Natural killer cell treated with Interleukin-12 subunit alpha and Interleukin-12 subunit beta and Interleukin-15 and Interleukin-18, amount 100 ng/mL, for 72 hours (primary cell): Measurements from ENCODE around the gene RPL18. TPM values are rescaled to one million over a fixed set of nuclear protein-coding genes. Genes with fewer than 3 reads are reported as not detected.
"Not testable (repeated sequence)": the region's sequence is repeated elsewhere in the genome, so short reads cannot be mapped to it uniquely, and the experiment has no call there.

ENCODE experiments used
- ATAC-seq, 2 donors: fragments of 150-1000 bp; cut with Tn5 transposase in 1 of 2; sonication (Bioruptor Pico), chemical (Tn5 transposase) in 1 of 2; 2 replicates each; pipeline ENCODE4 v1.10.0; 2021
- DNase-seq: peaks from one replicate; pipeline ENCODE4 v3.0.0; 2022; ENCODE audit warnings: low spot score
- H3K27ac Mint-ChIP-seq, 2 donors: 1 replicate in 1 of 2; 2 replicates in 1 of 2; pipeline ENCODE4 v1.8.0; 2022; ENCODE audit warnings: mixed read lengths in 2 of 2, mild to moderate bottlenecking in 1 of 2, moderate library complexity in 1 of 2
- H3K27me3 Mint-ChIP-seq, 2 donors: 1 replicate in 1 of 2; 2 replicates in 1 of 2; pipeline ENCODE4 v1.8.0; 2022; ENCODE audit warnings: mixed read lengths in 2 of 2
- H3K36me3 Mint-ChIP-seq: one replicate; pipeline ENCODE4 v1.8.0; 2022; ENCODE audit warnings: mixed read lengths
- H3K4me1 Mint-ChIP-seq, 2 donors: 1 replicate in 1 of 2; 2 replicates in 1 of 2; pipeline ENCODE4 v1.8.0; 2022; ENCODE audit warnings: low read depth in 2 of 2, mixed read lengths in 2 of 2, mild to moderate bottlenecking in 1 of 2
- H3K4me3 Mint-ChIP-seq: one replicate; pipeline ENCODE4 v1.8.0; 2022; ENCODE audit warnings: mixed read lengths
- H3K9me3 Mint-ChIP-seq: 2 replicates; pipeline ENCODE4 v1.8.0; 2022; ENCODE audit warnings: mixed read lengths
- total RNA-seq, 2 donors: library from RNA; stranded (reverse); gene quantifications; one replicate each; pipeline ENCODE4 v1.2.3, GENCODE V29; 2022

RPL18 gene
- total RNA-seq, 2 donors from 2014 or later: 1,029 to 1,552 TPM

GRCh38 chr19:48587387-48587786, 31.6 kb downstream of the RPL18 start:
- H3K36me3 Mint-ChIP-seq: no peaks in the 10 kb centered on the region
- no peak overlapping the region for H3K4me3 Mint-ChIP-seq
- DNase-seq (no peak), ATAC-seq (no peak)
- no peak overlapping the region for H3K27ac Mint-ChIP-seq
- H3K4me1 Mint-ChIP-seq: peaks cover 9 to 15% of the 10 kb centered on the region in 2 donors
- no peaks in the 10 kb centered on the region for H3K9me3 Mint-ChIP-seq
- H3K27me3 Mint-ChIP-seq: peaks cover 0 to 9% of the 10 kb centered on the region in 2 donors

GRCh38 chr19:48582168-48582567, 36.8 kb downstream of the RPL18 start:
- H3K36me3 Mint-ChIP-seq: no peaks in the 10 kb centered on the region
- H3K4me1 Mint-ChIP-seq: peaks cover 0 to 6% of the 10 kb centered on the region in 2 donors
- DNase-seq (no peak), ATAC-seq (no peak)
- peaks cover 0 to 6% of the 10 kb centered on the region in 2 donors for H3K27me3 Mint-ChIP-seq
- H3K27ac Mint-ChIP-seq: no peak overlapping the region
- no peaks in the 10 kb centered on the region for H3K9me3 Mint-ChIP-seq
- no peak overlapping the region for H3K4me3 Mint-ChIP-seq

GRCh38 chr19:48578891-48579290, 40.1 kb downstream of the RPL18 start:
- no peak for ATAC-seq
- no peak overlapping the region for H3K4me3 Mint-ChIP-seq

GRCh38 chr19:48577908-48578307, 41.1 kb downstream of the RPL18 start:
- not testable (repeated sequence) for DNase-seq, ATAC-seq, H3K27me3 Mint-ChIP-seq, H3K4me3 Mint-ChIP-seq, H3K27ac Mint-ChIP-seq, H3K9me3 Mint-ChIP-seq, H3K4me1 Mint-ChIP-seq, H3K36me3 Mint-ChIP-seq

More at GRCh38 chr19:48578891-48579290, 40.1 kb downstream of the RPL18 start:
- no peaks in the 10 kb centered on the region for H3K36me3 Mint-ChIP-seq
- peaks cover 0 to 5% of the 10 kb centered on the region in 2 donors for H3K27me3 Mint-ChIP-seq
- H3K27ac Mint-ChIP-seq: no peak overlapping the region
- H3K9me3 Mint-ChIP-seq: no peaks in the 10 kb centered on the region
- no peak for DNase-seq
- no peaks in the 10 kb centered on the region for H3K4me1 Mint-ChIP-seq

GRCh38 chr19:48575931-48576622, 42.9 kb downstream of the RPL18 start:
- H3K9me3 Mint-ChIP-seq: no peaks in the 10 kb centered on the region
- ATAC-seq (no peak), DNase-seq (no peak)
- no peaks in the 10 kb centered on the region for H3K36me3 Mint-ChIP-seq
- H3K4me3 Mint-ChIP-seq: no peak overlapping the region
- H3K27me3 Mint-ChIP-seq: peaks cover 0 to 5% of the 10 kb centered on the region in 2 donors
- no peaks in the 10 kb centered on the region for H3K4me1 Mint-ChIP-seq
- H3K27ac Mint-ChIP-seq: no peak overlapping the region

- Mint-ChIP-seq H3K27ac (no peak overlapping the region), H3K4me3 (no peak overlapping the region), H3K4me1 (no peaks in the 10 kb centered on the region), H3K9me3 (no peaks in the 10 kb centered on the region), H3K27me3 (peaks cover 0 to 5% of the 10 kb centered on the region in 2 donors), H3K36me3 (no peaks in the 10 kb centered on the region)
- ATAC-seq: no peak
- DNase-seq: no peak
Measured at GRCh38 chr19:48573163-48573505, 45.8 kb downstream of the RPL18 start.

GRCh38 chr19:48571378-48572162, 47.4 kb downstream of the RPL18 start:
- H3K9me3 Mint-ChIP-seq: no peaks in the 10 kb centered on the region
- DNase-seq: no peak
- H3K4me1 Mint-ChIP-seq: no peaks in the 10 kb centered on the region
- no peaks in the 10 kb centered on the region for H3K36me3 Mint-ChIP-seq
- H3K4me3 Mint-ChIP-seq: no peak overlapping the region
- H3K27me3 Mint-ChIP-seq: peaks cover 0 to 8% of the 10 kb centered on the region in 2 donors
- ATAC-seq: no peak
- no peak overlapping the region for H3K27ac Mint-ChIP-seq

GRCh38 chr19:48569814-48570213, 49.2 kb downstream of the RPL18 start:
- ATAC-seq: no peak
- Mint-ChIP-seq H3K36me3 (no peaks in the 10 kb centered on the region), H3K9me3 (no peaks in the 10 kb centered on the region), H3K27ac (no peak overlapping the region), H3K4me3 (no peak overlapping the region), H3K27me3 (peaks cover 0 to 8% of the 10 kb centered on the region in 2 donors), H3K4me1 (no peaks in the 10 kb centered on the region)
- DNase-seq: no peak

GRCh38 chr19:48568345-48568886, 50.6 kb downstream of the RPL18 start:
- Mint-ChIP-seq H3K27ac (no peak overlapping the region), H3K4me3 (no peak overlapping the region), H3K4me1 (no peaks in the 10 kb centered on the region), H3K27me3 (peaks cover 0 to 6% of the 10 kb centered on the region in 2 donors), H3K36me3 (no peaks in the 10 kb centered on the region), H3K9me3 (no peaks in the 10 kb centered on the region)
- ATAC-seq: no peak
- no peak for DNase-seq

Other genes with a start within 250 kb of the RPL18 start
- gene KDELR1, start 227.6 kb downstream of the RPL18 start, total RNA-seq: 10 to 100 TPM; 64.4 to 80.9 TPM
- gene GRIN2D, start 225.5 kb downstream of the RPL18 start, total RNA-seq: under 1 TPM; 0.14 to 0.42 TPM
- 100 to 1,000 TPM in 1 of 2 donors, 10 to 100 TPM in 1; 60.6 to 104 TPM for gene GRWD1, start 173.2 kb downstream of the RPL18 start, total RNA-seq
- 1 to 10 TPM; 2.1 to 4.6 TPM for gene KCNJ14, start 163.6 kb downstream of the RPL18 start, total RNA-seq
- 10 to 100 TPM; 66.4 to 66.9 TPM for gene CYTH2, start 149.8 kb downstream of the RPL18 start, total RNA-seq
- 1 to 10 TPM in 1 of 2 donors, under 1 TPM in 1; 0.40 to 1.3 TPM for gene LMTK3, start 107.3 kb downstream of the RPL18 start, total RNA-seq
- not detected for gene SULT2B1, start 67.0 kb downstream of the RPL18 start, total RNA-seq
- not detected for gene SPACA4, start 12.4 kb downstream of the RPL18 start, total RNA-seq
- 10 to 100 TPM in 1 of 2 donors, 1 to 10 TPM in 1; 3.5 to 13.7 TPM for gene FAM83E, start 4.1 kb downstream of the RPL18 start, total RNA-seq
- 10 to 100 TPM; 37.9 to 71.4 TPM for gene SPHK2, start 328 bp upstream of the RPL18 start, total RNA-seq
- 1 to 10 TPM; 3.8 to 3.9 TPM for gene DBP, start 18.2 kb upstream of the RPL18 start, total RNA-seq
- gene CA11, start 27.0 kb upstream of the RPL18 start, total RNA-seq: 1 to 10 TPM; 4.7 to 4.9 TPM
- under 1 TPM; 0.21 to 0.28 TPM for gene NTN5, start 53.8 kb upstream of the RPL18 start, total RNA-seq
- not detected for gene FUT2, start 76.8 kb upstream of the RPL18 start, total RNA-seq
- 1 to 10 TPM; 1.0 to 1.2 TPM for gene MAMSTR, start 100.5 kb upstream of the RPL18 start, total RNA-seq
- gene RASIP1, start 121.4 kb upstream of the RPL18 start, total RNA-seq: under 1 TPM; 0.12 to 0.95 TPM
- not detected for gene IZUMO1, start 127.7 kb upstream of the RPL18 start, total RNA-seq
- gene FUT1, start 133.5 kb upstream of the RPL18 start, total RNA-seq: under 1 TPM in 1 of 2 donors, not detected in 1; 0.21 TPM
- not detected for gene FGF21, start 136.3 kb upstream of the RPL18 start, total RNA-seq
- gene BCAT2, start 191.9 kb upstream of the RPL18 start, total RNA-seq: 10 to 100 TPM; 31.7 to 40.4 TPM
- under 1 TPM in 1 of 2 donors, not detected in 1; 0.26 TPM for gene HSD17B14, start 217.3 kb upstream of the RPL18 start, total RNA-seq
- 1 to 10 TPM; 3.8 to 5.4 TPM for gene PLEKHA4, start 249.4 kb upstream of the RPL18 start, total RNA-seq